Stimulated activated CD4-positive, alpha-beta T cell treated with anti-CD3 and anti-CD28 coated beads, Interleukin-15, amount 100 ng/mL, for 1 hour (primary cell): ENCODE data around the gene KDM3A.

Experiments
- DNase-seq, 2 donors: peaks; one replicate each; pipeline ENCODE4 v3.0.0-alpha.2; 2020; ENCODE audit warnings: low read depth in 1 of 2, low spot score in 1 of 2

Gene KDM3A

GRCh38 chr2:86513948-86514660, 72.9 kb downstream of the KDM3A start:
- DNase-seq = no peak

- DNase-seq = no peak
These were observed 77.3 kb downstream of the KDM3A start for GRCh38 chr2:86518481-86518880.

- DNase-seq = no peak
These were observed 78.2 kb downstream of the KDM3A start for GRCh38 chr2:86519349-86519748.

- DNase-seq = no peak
These were observed 79.0 kb downstream of the KDM3A start for GRCh38 chr2:86520153-86520552.

GRCh38 chr2:86521922-86522321, 80.8 kb downstream of the KDM3A start:
- DNase-seq = no peak

- no peak for DNase-seq
These were observed 81.5 kb downstream of the KDM3A start for GRCh38 chr2:86522711-86523110.

- DNase-seq = no peak
These were observed 82.3 kb downstream of the KDM3A start for GRCh38 chr2:86523491-86523890.

- DNase-seq = no peak
These were observed 84.5 kb downstream of the KDM3A start for GRCh38 chr2:86525421-86526340.

GRCh38 chr2:86533589-86533988, 92.4 kb downstream of the KDM3A start:
- no peak for DNase-seq

- DNase-seq = no peak
These were observed 100.2 kb downstream of the KDM3A start for GRCh38 chr2:86541334-86541733.
